ENCODE data around the gene PNCK. TPM values are rescaled to one million over a fixed set of nuclear protein-coding genes. Genes with fewer than 3 reads are reported as not detected.
"Not testable (repeated sequence)": the region's sequence is repeated elsewhere in the genome, so short reads cannot be mapped to it uniquely, and the experiment has no call there.

Gene PNCK
- total RNA-seq, 2 experiments from 2014 or later: 0.70 to 1.0 TPM

GRCh38 chrX:153692611-153693156 lies 19.1 kb upstream of the PNCK start:
- H3K36me3 Mint-ChIP-seq (ENCODE audit: low read depth): peaks cover 14% of the 10 kb centered on the region
- Histone ChIP-seq H3K27me3 (ENCODE audit: control insufficient read depth in 1 of 2, insufficient read depth in 2 of 2, low read length in 2 of 2) (peaks cover 0 to 3% of the 10 kb centered on the region in 2 experiments), H3K4me1 (ENCODE audit: insufficient read depth, low read length) (peaks cover 6% of the 10 kb centered on the region), H3K9me3 (ENCODE audit: control insufficient read depth in 1 of 2, insufficient read depth in 1 of 2, low read length in 2 of 2) (no peaks in the 10 kb centered on the region), H3K27ac (ENCODE audit: low read depth in 1 of 2, low read length in 2 of 2) (no peak overlapping the region), H3K36me3 (ENCODE audit: insufficient read depth, low read length) (peaks cover 5% of the 10 kb centered on the region), H3K4me3 (ENCODE audit: low read length) (no peak overlapping the region)
- intact Hi-C loops (cut with DNase I, micrococcal nuclease): no loop called here
- CTCF ChIA-PET: no interaction called here
- H3K27ac Mint-ChIP-seq: no peak overlapping the region
- H3K9me3 Mint-ChIP-seq: no peaks in the 10 kb centered on the region
- no peak for TF ChIP-seq CTCF (IDR thresholded peaks at IDR 0.05)
- no peaks in the 10 kb centered on the region for H3K4me1 Mint-ChIP-seq (ENCODE audit: low read depth)
- no peak for ATAC-seq (ENCODE audit: poor library complexity)
- H3K4me3 Mint-ChIP-seq: no peak overlapping the region
- DNase-seq: no peak
- H3K27me3 Mint-ChIP-seq: no peaks in the 10 kb centered on the region
- POLR2A ChIA-PET: no interaction called here

GRCh38 chrX:153692003-153692402 lies 18.4 kb upstream of the PNCK start:
- Mint-ChIP-seq H3K36me3 (ENCODE audit: low read depth) (peaks cover 7% of the 10 kb centered on the region), H3K27ac (no peak overlapping the region), H3K4me1 (ENCODE audit: low read depth) (no peaks in the 10 kb centered on the region), H3K9me3 (no peaks in the 10 kb centered on the region), H3K27me3 (no peaks in the 10 kb centered on the region), H3K4me3 (no peak overlapping the region)
- peaks cover under 1% of the 10 kb centered on the region for H3K36me3 ChIP-seq (ENCODE audit: insufficient read depth, low read length)
- H3K4me1 ChIP-seq (ENCODE audit: insufficient read depth, low read length): peaks cover 6% of the 10 kb centered on the region
- no peak overlapping the region for H3K27ac ChIP-seq (ENCODE audit: low read depth in 1 of 2, low read length in 2 of 2)
- ATAC-seq (ENCODE audit: poor library complexity) (no peak), DNase-seq (no peak)
- no peaks in the 10 kb centered on the region for H3K9me3 ChIP-seq (ENCODE audit: control insufficient read depth in 1 of 2, insufficient read depth in 1 of 2, low read length in 2 of 2)
- intact Hi-C loops (cut with DNase I, micrococcal nuclease): no loop called here
- no peak for TF ChIP-seq CTCF (IDR thresholded peaks at IDR 0.05)
- no peak overlapping the region for H3K4me3 ChIP-seq (ENCODE audit: low read length)
- H3K27me3 ChIP-seq (ENCODE audit: control insufficient read depth in 1 of 2, insufficient read depth in 2 of 2, low read length in 2 of 2): peaks cover 0 to 3% of the 10 kb centered on the region in 2 experiments
- ChIA-PET CTCF (no interaction called here), POLR2A (no interaction called here)

GRCh38 chrX:153691032-153691827 lies 17.6 kb upstream of the PNCK start:
- CTCF ChIA-PET; POLR2A ChIA-PET; H3K9me3 ChIP-seq (ENCODE audit: control insufficient read depth in 1 of 2, insufficient read depth in 1 of 2, low read length in 2 of 2); H3K4me3 ChIP-seq (ENCODE audit: low read length); H3K27me3 Mint-ChIP-seq; H3K27ac ChIP-seq (ENCODE audit: low read depth in 1 of 2, low read length in 2 of 2); intact Hi-C loops (cut with DNase I, micrococcal nuclease); DNase-seq; ATAC-seq (ENCODE audit: poor library complexity); H3K36me3 Mint-ChIP-seq (ENCODE audit: low read depth); H3K4me1 Mint-ChIP-seq (ENCODE audit: low read depth); H3K36me3 ChIP-seq (ENCODE audit: insufficient read depth, low read length); H3K27ac Mint-ChIP-seq; H3K27me3 ChIP-seq (ENCODE audit: control insufficient read depth in 1 of 2, insufficient read depth in 2 of 2, low read length in 2 of 2); H3K4me1 ChIP-seq (ENCODE audit: insufficient read depth, low read length); H3K9me3 Mint-ChIP-seq: not testable (repeated sequence)
- peak overlapping the region; percentile 51 for H3K4me3 Mint-ChIP-seq

All from CD4-positive, alpha-beta T cell (primary cell).